D721Med (cell line): ENCODE results near the gene GCK.
"Not testable (repeated sequence)": the region's sequence is repeated elsewhere in the genome, so short reads cannot be mapped to it uniquely, and the experiment has no call there.

Experiments used
- DNase-seq: peaks from one replicate; pipeline ENCODE4 v3.0.0; 2011; ENCODE audit warnings: low spot score; ENCODE audit not compliant: insufficient read length
- FAIRE-seq: peaks from 2 replicates; lab custom pipeline; 2011; peaks lifted over from hg19 to GRCh38; lab: Jason Lieb, UNC
- CTCF ChIP-seq: IDR thresholded peaks from 2 replicates; pipeline ENCODE4 v1.5.1; 2012; ENCODE audit warnings: mild to moderate bottlenecking, control low read depth; ENCODE audit not compliant: insufficient read depth; ENCODE audit errors: missing control alignments

GCK gene

GRCh38 chr7:44201813-44202212 lies 12.6 kb upstream of the GCK start:
- DNase-seq, result no peak
- no peak for TF ChIP-seq CTCF
- FAIRE-seq, result no peak

GRCh38 chr7:44200699-44201461 lies 11.6 kb upstream of the GCK start, which contains the start of gene YKT6:
Gene YKT6, plus strand, starts transcription at chr7:44200978. Its CDS starts 158 bp downstream, at chr7:44201136.
- no peak for TF ChIP-seq CTCF
- no peak for FAIRE-seq

GRCh38 chr7:44200163-44200562 lies 10.9 kb upstream of the GCK start:
- not testable (repeated sequence) for FAIRE-seq, DNase-seq

More at GRCh38 chr7:44200699-44201461, 11.6 kb upstream of the GCK start, which contains the start of gene YKT6:
- DNase-seq, result peak; percentile 99

GRCh38 chr7:44197474-44197873 lies 8.2 kb upstream of the GCK start:
- TF ChIP-seq CTCF, result no peak
- no peak for DNase-seq
- no peak for FAIRE-seq

GRCh38 chr7:44196450-44196872 lies 7.2 kb upstream of the GCK start:
- FAIRE-seq, result peak; percentile 67
- peak; percentile 67 for TF ChIP-seq CTCF
- no peak for DNase-seq

GRCh38 chr7:44195889-44196288 lies 6.7 kb upstream of the GCK start:
- FAIRE-seq (no peak), DNase-seq (no peak)
- no peak for TF ChIP-seq CTCF

GRCh38 chr7:44194562-44195145 lies 5.4 kb upstream of the GCK start:
- no peak for DNase-seq
- TF ChIP-seq CTCF, result no peak
- no peak for FAIRE-seq
